HG03095 (cell line): ENCODE measurements around the gene PTPRE.

ENCODE experiments used
- ATAC-seq: cut with Tn5 transposase; IDR thresholded peaks from one replicate; pipeline ENCODE4 v1.9.1; 2021; ENCODE audit warnings: moderate library complexity; ENCODE audit not compliant: unreplicated experiment

The PTPRE gene, protein sequence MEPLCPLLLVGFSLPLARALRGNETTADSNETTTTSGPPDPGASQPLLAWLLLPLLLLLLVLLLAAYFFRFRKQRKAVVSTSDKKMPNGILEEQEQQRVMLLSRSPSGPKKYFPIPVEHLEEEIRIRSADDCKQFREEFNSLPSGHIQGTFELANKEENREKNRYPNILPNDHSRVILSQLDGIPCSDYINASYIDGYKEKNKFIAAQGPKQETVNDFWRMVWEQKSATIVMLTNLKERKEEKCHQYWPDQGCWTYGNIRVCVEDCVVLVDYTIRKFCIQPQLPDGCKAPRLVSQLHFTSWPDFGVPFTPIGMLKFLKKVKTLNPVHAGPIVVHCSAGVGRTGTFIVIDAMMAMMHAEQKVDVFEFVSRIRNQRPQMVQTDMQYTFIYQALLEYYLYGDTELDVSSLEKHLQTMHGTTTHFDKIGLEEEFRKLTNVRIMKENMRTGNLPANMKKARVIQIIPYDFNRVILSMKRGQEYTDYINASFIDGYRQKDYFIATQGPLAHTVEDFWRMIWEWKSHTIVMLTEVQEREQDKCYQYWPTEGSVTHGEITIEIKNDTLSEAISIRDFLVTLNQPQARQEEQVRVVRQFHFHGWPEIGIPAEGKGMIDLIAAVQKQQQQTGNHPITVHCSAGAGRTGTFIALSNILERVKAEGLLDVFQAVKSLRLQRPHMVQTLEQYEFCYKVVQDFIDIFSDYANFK

DNA sequence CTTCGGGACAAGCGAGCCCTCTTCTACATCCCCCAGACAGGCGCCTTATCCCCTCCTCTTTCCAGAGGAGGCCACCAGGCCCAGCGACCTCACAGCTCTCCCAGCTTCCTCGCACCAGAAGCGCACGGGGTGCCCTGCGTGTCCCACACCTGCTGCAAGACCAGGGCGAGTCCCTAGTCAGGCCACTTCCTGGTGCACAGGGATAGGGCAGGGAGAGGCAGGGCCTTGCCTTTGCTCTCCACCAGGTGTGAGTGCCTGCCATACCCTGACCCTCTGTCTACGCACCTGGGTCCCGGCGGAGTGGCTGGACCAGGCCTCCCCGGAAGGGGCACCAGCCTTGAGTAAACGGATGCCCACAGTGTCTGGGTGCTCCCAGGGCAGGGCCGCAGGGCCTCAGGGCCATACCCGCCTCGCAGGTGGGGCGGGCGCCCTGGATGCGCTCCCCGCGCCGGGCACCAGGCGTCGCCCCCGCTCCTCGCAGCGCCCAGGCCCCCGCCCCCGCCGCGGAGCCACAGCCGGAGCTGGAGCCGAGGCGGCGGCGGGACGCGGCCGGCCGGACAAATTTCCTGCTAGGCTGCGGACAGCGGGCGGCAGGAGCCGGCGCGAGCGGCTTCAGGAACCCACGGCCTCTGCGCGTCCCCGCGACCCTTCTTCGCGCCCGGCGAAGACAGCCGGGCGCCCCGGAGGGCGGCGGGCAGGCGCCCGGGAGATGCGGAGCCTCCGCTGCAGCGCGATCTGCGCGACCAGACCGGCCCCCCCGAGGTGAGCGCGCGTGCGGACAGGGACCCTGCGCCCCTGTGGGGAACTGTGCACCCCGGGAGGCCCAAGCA lies at the start of gene PTPRE:
TSS of gene PTPRE (plus strand) at position 556 of the 830 bp plus-strand sequence. CDS start 133,779 bp downstream, outside the sequence.
- peak; percentile 91 for ATAC-seq

DNA sequence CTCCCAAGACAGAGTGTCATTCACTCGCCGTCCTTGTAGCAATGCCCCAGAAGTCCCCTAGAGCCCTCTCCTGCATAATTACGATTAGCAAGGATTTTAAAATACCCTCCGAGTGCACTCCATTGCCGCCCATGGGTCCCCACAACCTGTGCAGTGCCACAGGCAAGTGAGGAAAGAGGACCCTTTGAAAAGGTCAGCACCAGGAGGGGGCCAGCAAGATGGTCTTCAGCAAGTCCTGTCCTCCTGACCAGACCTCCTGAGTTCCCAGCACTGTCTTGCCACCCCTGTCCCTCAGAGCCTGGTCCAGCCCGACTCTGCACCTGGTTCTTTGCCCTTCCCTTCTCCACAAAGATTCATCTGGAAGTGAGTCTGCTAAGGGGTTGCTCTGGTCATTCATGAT lies 46.3 kb upstream of the PTPRE start:
- ATAC-seq = no peak

DNA sequence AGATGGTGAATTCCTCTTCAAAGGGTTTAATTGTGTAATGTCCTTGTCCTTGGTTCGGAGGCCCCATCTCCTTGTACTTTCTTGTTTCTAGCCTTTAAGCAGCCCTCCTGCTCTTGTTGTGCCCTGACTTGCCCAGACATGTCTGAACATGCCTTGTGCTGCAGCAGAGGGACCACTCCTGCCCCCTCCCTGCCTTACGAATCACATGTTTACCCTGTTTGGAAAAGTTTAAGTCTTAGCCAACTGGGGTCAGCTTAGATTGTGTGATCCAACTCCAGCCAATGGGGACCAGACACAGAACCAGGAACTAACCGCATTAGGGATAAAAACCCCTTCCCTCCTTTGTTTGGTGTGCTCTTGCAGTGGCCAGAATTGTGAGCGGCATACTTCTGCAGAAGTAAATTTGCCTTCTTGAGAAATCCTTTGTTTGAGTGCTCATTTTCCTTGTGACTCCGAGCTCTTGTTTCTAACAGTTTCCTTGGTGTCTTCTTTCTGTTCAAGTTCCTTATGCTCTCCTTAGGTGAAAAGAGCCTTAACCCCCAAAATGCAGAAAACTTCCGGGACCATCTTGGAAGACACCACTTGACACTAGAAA lies 43.6 kb upstream of the PTPRE start:
- no peak for ATAC-seq

DNA sequence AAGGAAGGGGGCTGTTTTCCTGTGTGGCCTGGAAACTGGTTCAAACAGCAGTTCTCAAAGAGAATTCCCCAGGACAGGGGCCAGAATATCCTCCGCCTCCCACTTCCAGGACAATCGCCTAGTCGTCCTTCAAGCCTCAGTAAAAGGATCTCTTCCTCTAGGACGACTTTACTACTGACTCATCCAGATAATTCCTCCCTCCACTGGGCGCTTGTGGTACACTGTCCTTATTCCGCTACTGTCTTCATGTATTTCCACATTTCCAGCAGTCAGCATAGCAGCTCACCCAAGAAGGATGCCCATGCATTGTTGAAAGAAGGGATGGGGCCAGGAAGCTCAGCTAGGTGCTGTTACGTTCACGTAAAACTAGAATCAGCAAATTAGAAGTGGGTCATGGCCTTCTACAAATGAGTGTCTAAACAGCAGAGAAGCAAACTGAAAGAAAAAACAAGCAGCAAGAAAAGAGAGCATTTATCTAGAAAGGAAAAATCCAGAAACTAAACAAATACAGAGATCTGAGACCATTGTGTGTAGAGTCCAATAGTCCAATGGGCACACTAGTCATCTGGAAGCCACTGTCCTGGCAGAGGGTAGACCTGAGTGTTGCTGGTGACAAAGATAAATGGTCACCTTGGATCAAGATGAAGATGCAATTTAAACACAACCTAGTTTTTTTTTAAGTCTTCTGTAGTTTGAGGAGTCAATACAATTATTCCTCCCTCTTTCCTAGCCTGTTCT lies 40.5 kb upstream of the PTPRE start:
- ATAC-seq = no peak

DNA sequence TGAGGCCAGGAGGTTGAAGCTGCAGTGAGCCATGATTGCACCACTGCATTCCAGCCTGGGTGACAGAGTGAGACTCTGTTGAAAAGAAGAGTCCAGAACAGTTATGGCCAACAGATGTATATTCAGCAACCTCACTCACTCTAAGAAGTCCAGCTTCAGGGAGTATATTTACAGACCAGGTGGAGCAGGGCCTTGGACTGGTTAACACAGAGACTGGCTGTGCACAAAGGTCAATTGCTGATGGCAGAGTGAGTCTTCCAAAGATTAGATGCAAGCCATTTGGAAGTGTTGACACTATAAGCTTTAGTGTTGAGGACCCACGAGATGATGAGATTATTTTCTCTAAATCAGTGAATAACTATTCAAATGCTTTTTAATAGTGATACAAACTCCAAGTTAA lies 39.1 kb upstream of the PTPRE start:
- ATAC-seq = no peak

DNA sequence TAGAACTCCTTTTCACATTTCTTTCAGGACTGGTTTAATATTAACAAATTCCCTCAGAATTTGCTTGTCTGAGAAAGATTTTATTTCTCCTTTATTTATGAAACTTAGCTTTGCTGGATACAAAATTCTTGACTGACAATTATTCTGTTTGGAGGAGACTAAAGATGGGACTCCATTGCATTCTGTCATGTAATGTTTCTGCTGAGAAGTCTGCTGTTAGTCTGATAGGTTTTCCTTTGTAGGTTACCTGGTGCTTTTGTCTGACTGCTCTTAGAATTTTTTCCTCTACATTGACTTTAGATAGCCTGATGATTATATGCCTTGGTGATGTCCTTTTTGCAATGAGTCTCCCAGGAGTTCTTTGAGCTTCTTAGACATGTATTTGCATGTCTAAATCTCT lies 37.6 kb upstream of the PTPRE start:
- ATAC-seq = no peak

DNA sequence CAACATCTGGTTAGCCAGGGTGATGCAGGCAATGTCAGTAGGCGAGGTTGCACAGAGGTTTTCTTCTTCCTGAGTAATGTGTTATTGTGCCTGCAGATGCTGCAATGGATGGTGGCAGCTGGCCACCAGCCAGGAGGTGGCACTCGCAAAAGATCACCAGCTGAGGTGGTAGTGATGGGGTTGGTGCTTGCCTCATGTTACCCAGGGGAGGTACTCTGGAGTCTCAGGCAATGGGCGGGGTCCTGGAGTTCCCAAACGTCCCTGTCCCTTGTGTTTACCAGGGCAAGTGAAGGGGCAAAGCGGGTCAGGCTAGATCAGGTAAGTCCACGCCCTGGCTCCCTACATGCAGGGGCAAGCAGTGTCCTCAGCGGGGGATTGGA lies 35.3 kb upstream of the PTPRE start:
- no peak for ATAC-seq

DNA sequence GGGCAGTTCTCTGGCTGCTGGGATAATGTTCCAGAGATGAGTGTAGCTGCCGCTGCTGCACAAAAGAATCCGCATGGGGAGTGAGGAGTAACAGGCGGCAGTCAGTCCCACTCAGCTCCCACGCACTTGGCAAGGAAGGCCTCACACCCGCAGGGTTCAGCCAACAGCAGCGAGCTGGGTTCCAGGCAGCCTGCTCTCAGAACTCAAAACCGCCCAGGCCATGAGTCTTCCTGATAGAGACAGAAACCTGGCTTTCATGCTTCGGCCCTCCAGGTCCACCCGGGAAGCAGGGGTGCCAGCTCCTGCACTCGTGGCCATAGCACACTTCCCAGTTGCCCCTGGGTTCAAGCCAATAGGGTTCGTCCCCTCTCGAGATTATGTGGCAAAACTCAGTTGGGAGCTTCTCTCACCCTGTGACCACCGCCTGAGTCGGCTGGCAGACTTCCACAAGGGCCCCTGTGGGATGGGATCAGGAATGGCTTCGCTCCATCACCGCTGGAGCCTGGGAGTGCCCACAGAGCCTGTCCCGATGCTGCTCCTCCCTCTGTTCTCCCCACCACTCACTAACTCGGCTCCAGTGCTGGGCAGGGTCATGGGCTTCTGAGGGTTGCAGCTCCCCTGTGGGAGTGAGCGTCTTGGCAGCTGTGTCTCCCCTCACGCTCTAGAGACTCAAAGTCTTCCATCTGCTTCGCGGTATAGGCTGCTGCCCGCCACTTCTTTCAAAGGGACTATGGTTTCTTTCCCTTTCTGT lies 34.7 kb upstream of the PTPRE start:
- no peak for ATAC-seq

DNA sequence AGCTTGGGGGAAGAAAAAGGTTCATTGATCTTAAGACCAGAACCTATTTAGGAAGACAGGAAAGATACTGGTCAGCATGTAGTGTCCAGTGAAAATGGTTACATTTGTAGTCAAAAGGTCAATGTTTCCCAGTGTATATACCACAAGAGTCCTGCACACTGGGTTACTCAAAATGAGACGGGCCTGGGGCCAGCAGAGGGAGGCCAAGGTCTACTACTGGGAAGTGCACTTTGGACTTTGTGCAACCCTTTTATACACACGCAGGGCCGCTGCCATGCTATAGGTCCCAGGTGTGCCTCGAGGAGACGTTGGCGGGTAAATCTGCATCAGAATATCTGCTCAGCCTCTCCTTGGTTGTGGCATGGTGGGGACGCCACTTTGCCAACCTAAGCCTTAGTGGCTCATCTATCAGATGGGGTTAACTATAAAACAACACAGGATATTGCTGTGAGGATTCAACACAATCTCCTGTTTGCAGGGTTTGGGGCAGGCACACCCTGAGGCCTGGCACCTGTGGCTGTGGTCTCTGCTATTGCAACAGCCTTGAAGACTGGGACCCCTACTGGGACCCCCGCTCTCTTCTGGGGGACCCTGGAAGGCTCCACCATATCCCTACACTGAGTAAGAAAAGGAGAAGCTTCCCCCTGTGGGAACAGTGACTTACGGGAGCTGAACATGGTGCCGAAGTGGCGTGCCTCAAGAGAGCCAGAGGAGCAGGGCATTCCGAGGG lies 33.9 kb upstream of the PTPRE start:
- no peak for ATAC-seq

DNA sequence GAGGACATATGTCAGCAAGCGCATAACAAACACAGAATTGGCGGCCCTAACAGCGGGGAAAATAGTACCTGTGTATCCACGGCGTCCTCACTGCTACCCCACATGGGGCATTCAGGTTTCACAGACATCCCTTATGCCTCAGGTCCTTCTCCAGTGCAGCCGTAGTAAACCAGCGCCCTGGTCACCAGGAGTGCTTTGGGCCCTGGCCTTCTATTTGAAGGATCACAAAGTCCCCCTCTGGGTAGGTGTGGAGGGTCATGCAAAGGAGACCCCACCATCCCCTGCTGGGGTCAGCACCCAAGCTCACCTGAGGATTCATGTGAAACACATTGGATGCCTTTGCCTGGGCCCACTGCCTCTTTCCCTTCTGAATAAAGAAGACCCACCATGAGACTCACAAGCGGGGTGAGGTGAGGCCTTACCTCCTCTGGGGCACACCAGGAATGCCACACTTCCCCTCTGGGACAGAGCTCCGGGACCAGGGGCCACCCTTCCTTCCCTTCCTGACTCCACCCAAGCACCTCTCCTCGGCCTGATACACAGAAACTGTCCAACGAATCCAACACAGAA lies 32.9 kb upstream of the PTPRE start:
- ATAC-seq = no peak

DNA sequence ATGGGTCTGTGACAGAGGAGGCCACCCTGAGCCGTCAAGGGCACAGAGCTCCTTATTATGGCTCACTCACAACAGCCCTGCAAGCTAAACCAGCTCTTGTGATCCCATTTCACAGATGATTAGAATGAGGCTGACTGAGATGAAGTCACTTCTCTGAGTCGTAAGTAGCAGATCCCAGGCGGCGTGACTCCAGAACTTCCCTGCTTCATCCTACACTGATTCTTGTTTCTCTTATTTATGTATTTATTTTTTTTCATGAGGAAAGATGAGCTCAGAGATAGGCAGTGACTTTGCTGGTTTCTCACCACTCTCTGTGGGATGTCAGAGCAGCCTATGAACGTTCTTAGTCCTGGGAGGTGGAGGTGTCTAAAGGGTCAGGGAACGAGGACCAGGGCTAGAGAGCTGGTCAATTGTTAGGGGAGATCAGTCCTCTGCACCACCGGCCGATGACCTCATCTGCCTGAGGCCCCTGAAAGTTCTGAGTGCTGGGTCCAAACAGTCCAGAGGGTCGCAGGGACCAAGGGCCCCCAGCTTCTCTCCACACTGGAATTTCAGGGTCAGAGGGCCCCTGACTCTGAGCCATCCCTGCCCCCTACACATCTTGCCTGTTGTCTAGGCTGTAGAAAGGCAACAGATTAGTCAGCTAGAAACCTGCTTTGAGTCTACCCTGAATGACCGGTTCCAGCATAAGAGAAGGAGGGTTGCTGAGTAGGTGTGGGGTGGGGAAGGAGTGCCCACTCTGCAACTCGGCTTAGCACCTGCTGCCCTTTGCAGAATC lies 32.0 kb upstream of the PTPRE start:
- no peak for ATAC-seq

DNA sequence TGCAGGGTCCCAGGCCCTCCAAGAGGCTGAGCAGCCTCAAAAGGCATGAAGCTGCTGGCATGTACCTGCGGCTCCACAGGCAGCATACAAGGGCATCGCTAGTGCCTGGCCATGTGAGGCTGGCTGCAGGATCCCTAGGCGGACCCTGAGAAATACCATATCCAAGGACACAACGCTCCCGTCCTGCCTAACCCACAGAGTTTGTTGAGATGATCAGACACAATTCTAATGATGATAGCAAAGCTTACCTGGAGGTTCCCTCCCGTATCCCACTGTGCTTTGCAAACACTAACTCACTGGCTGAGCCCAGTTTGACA lies 31.5 kb upstream of the PTPRE start:
- ATAC-seq = no peak

DNA sequence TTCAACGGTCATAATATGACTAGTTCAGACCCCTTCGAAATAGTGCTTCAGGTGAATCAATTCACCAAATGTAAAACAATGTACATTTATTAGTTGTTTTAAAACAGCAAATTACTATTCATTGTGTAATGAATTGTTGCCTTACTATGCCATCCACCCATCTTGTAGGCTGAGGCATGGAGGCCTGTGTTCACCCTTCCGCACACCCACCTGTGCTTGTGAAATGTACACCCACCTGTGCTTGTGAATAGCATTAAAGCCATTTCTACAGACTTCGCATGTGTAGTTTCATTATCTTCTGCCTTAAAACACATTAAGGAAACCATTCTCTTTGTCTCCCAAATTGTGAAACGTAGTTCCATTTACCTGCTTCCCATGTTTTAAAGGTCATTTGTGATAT lies 31.0 kb upstream of the PTPRE start:
- no peak for ATAC-seq

DNA sequence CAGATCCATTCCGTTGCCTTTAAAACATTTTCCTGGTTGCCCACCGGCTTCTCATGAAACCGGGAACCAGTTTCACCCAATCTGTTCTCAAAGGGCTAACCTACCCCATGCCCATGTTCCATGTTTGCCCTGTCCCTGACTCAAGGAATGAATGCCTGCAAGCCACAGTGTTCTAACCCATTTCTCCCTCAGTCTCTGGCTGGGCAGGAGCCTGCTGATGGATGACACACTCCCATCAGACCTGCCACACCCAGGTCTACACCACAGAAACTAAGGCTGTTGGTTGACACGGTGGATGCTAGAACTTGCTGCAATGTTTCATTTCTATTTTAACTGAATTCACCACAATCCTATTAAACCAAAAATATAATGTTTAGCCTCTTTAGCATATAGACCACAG lies 29.8 kb upstream of the PTPRE start:
- ATAC-seq = no peak

DNA sequence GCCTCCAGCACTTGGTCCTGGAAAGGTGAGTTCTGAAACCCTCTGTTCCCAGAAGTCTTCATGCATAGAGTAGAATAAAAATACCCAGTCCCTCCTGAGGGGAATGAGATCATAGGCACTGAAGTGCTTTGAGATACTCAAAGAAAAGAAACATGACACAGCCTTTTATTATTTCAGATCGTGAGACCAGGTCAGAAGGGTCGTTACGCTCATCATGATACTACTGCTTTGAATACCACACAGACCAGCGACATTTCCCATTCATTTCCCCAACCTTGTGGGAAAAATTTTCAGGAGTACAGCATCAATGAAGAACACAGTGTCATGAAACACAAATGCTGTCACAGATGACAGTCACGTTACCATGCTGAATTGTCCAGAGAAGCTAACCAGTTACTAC lies 29.2 kb upstream of the PTPRE start:
- no peak for ATAC-seq

DNA sequence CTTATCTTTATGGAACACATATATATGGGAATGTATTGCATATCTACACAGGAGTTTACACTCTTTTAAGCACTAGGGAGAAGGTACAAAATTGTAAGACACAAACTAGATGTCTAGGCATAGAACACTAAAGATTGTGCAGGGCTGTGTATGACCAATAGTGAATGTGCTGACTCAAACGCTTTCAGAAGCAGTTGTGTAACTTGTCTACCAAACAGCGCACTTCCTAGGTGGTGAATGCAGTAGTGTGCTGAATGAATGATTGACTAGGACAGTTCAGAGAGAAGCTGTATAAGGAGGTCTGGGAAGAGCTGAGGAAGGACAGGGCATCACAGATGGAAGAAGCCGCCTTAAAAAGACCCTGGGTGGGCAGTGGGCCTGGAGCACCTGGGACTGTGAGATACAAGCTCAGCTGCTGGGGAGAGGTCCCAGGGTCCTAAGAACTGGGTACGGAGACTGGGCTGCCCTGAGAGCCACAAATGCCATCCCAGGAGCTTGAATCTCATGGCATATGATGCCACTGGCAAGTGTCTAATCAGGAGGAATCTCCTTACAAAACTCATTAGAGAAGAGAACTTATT lies 28.3 kb upstream of the PTPRE start:
- no peak for ATAC-seq

DNA sequence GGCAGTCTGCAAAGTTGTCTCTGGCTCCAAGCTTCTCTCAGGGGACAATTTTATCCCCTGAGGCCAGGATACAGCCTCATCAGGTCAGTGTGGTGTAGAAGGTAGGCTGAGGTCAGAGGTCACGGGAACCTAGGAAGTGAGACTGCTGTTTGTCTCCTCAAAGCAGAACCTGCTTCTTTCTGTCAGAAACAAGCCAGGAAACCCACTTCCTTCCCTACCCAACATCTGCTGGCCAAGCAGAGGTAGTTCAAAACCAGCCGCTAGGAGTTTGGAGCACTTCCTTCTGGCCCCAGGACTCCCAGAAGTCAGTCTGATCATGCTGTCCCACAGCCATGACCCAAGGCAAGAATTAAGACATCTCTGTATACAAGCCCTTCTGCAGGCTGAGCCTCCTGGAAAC lies 26.3 kb upstream of the PTPRE start:
- ATAC-seq = no peak

DNA sequence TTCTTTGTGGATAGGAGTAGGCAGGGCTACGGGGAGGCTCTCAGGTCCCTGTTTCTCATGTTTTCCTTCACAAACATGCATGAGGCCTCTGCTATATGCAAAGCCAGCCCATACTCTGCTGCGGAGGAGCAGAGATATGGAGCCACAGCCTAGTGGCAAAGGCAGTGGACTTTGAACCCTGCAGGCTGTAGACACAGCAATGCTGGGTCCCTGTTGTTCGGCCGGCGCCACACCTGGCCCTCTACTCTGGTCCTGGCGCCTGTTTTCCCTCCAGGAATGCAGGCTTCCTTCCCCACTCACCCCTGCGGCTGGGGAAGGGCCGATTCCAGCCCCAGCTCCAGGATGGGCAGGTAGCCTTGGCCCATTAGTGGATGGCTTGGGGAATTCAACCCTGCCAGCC lies 25.6 kb upstream of the PTPRE start:
- ATAC-seq = no peak
